Fibroblast of mammary gland (primary cell): ENCODE data around the gene RAI14.

ENCODE experiments used
- DNase-seq: peaks from one replicate; pipeline ENCODE4 v3.0.0-alpha.2; 2010; ENCODE audit warnings: low read depth
- H3K4me3 ChIP-seq: 2 replicates; pipeline ENCODE4 v1.5.1; 2011; ENCODE audit warnings: low read depth, mild to moderate bottlenecking, low read length, moderate library complexity; ENCODE audit not compliant: control insufficient read depth
- CTCF ChIP-seq: conservative IDR thresholded peaks from 2 replicates; pipeline ENCODE4 v1.5.1; 2011; ENCODE audit warnings: low read depth, low read length, inconsistent platforms; ENCODE audit not compliant: control insufficient read depth, insufficient read depth

The RAI14 gene

GRCh38 chr5:34690301-34690700, 34.2 kb downstream of the RAI14 start:
- no peak overlapping the region for H3K4me3 ChIP-seq
- DNase-seq: no peak
- TF ChIP-seq CTCF: no peak

- no peak for DNase-seq
- H3K4me3 ChIP-seq: no peak overlapping the region
- no peak for TF ChIP-seq CTCF
Observed at GRCh38 chr5:34690898-34691297, 34.8 kb downstream of the RAI14 start.

GRCh38 chr5:34691326-34691725, 35.2 kb downstream of the RAI14 start:
- peak; percentile 41 for DNase-seq
- H3K4me3 ChIP-seq: no peak overlapping the region
- TF ChIP-seq CTCF: no peak

- no peak for TF ChIP-seq CTCF
- DNase-seq: no peak
Observed at GRCh38 chr5:34692786-34693185, 36.7 kb downstream of the RAI14 start.

GRCh38 chr5:34694012-34694411, 37.9 kb downstream of the RAI14 start:
- TF ChIP-seq CTCF: no peak
- H3K4me3 ChIP-seq: no peak overlapping the region
- no peak for DNase-seq

More at GRCh38 chr5:34692786-34693185, 36.7 kb downstream of the RAI14 start:
- no peak overlapping the region for H3K4me3 ChIP-seq

GRCh38 chr5:34694685-34695084, 38.6 kb downstream of the RAI14 start:
- no peak overlapping the region for H3K4me3 ChIP-seq
- no peak for TF ChIP-seq CTCF
- DNase-seq: no peak

GRCh38 chr5:34695275-34696027, 39.3 kb downstream of the RAI14 start:
- no peak for TF ChIP-seq CTCF
- DNase-seq: no peak
- no peak overlapping the region for H3K4me3 ChIP-seq
